HG03175 (cell line): ENCODE data around the gene NRXN3.
"Not testable (repeated sequence)": the region's sequence is repeated elsewhere in the genome, so short reads cannot be mapped to it uniquely, and the experiment has no call there.

Experiments
- ATAC-seq: cut with Tn5 transposase; IDR thresholded peaks from one replicate; pipeline ENCODE4 v1.9.1; 2021; ENCODE audit warnings: mild to moderate bottlenecking, moderate library complexity; ENCODE audit not compliant: unreplicated experiment

The NRXN3 gene

DNA sequence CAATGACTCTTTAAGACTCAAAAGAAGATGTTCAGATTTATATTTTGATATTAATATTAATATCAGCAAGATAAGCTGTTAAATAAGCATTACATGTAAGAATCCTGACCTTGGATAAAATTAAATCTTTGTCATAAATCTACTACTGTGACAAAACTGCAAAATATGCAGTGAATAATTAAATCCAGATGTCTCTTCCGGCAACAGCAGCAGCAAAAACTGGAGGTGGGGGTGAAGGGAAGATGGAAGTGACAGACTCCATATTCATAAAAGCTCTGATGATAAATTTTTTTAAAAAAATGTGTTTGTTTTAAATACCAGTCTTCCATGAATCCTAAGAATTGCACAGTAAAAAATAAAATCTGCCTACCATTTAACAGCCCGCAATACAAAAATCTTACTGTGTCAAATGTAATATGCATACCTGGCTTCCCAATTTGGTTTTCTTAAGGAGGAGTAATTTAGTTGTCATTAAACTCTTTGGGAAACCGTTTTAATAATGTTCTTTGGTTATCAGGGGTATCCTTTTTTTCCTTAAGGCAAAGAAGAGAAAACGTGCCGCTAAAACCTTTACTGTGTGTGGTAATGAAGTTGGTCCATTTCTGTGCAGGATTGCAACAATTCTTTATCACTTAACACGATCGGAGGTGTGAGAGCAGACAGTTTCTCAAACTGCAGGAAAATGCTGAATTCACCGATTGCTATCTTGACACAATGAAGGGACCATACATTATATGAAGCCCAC is 1562.9 kb downstream of the NRXN3 start:
- no peak for ATAC-seq

GRCh38 chr14:79734151-79734550 is 1564.0 kb downstream of the NRXN3 start:
- no peak for ATAC-seq

GRCh38 chr14:79734656-79735055 is 1564.5 kb downstream of the NRXN3 start:
- ATAC-seq: no peak

- no peak for ATAC-seq
Observed at GRCh38 chr14:79735121-79735520, 1564.9 kb downstream of the NRXN3 start.

GRCh38 chr14:79740066-79740601 is 1570.0 kb downstream of the NRXN3 start:
- no peak for ATAC-seq

- ATAC-seq: no peak
Observed at GRCh38 chr14:79742142-79742541, 1572.0 kb downstream of the NRXN3 start.

DNA sequence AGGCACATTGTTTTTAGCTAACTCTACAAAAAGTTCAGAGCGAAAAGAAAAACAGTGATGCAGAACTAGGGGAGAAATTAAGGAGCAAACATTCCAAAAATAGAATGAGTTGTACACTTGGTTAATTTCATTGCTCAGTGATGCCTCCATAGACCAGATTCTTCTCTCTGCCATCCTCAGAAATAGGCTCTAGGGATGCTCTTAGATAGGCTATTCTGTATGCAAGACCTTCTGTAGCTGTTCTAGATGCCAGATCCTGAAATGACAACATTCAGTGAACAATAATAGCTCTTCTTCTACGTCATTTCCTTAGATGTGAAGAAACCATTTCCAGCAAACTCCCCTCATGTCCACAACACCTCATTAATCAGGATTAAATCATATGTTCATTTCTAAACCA is 1574.9 kb downstream of the NRXN3 start:
- ATAC-seq: no peak

GRCh38 chr14:79749065-79749464 is 1578.9 kb downstream of the NRXN3 start:
- no peak for ATAC-seq

GRCh38 chr14:79758985-79759384 is 1588.8 kb downstream of the NRXN3 start:
- no peak for ATAC-seq

- no peak for ATAC-seq
Observed at GRCh38 chr14:79764323-79764722, 1594.2 kb downstream of the NRXN3 start.

GRCh38 chr14:79766511-79766910 is 1596.3 kb downstream of the NRXN3 start:
- no peak for ATAC-seq

DNA sequence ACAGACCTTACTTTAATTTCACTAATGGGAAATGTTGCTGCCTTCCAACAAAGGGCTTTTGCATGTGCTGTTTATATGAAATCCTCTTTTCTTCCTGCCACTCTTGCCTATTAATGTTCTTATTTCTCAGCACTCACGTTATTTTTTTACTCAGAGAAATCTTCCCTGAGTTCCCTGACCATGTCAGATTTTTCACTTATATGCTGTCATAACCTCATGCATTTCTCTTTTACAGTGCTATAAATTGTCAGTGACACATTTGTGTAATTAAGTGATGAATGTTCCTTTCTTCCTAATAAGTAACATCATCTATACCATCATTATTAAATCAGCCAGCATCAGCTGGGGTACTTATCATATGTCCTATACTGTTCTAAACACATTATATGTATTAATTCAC is 1597.1 kb downstream of the NRXN3 start:
- no peak for ATAC-seq

DNA sequence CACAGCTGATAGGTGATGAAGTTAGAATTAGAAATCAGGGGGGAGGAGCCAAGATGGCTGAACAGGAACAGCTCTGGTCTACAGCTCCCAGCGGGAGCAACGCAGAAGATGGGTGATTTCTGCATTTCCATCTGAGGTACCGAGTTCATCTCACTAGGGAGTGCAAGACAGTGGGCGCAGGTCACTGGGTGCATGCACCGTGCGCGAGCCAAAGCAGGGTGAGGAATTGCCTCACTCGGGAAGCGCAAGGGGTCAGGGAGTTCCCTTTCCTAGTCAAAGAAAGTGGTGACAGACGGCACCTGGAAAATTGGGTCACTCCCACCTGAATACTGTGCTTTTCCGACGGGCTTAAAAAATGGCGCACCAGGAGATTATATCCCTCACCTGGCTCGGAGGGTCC is 1597.5 kb downstream of the NRXN3 start:
- ATAC-seq: not testable (repeated sequence)

- no peak for ATAC-seq
Observed at GRCh38 chr14:79781882-79782281, 1611.7 kb downstream of the NRXN3 start.

GRCh38 chr14:79783041-79783440 is 1612.9 kb downstream of the NRXN3 start:
- no peak for ATAC-seq

DNA sequence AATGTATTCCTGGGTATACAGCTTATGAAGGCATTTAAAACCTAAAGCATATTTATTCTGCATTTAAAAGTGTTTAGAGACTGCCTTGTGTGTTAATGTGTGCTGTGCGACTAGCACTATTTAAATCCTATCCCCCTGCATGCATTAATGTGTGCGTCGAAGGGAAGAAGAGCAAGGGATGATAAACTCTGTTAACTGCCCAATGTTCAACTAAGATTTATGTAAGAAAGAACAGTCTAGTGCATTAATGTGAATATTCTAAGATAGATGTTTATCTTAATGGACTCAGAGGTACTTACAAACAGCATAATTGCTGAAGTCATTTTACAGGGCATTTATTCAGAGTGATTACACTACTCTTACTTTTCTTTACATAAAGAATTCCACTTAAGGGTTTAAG is 1616.3 kb downstream of the NRXN3 start:
- no peak for ATAC-seq

GRCh38 chr14:79788346-79788745 is 1618.2 kb downstream of the NRXN3 start:
- no peak for ATAC-seq

DNA sequence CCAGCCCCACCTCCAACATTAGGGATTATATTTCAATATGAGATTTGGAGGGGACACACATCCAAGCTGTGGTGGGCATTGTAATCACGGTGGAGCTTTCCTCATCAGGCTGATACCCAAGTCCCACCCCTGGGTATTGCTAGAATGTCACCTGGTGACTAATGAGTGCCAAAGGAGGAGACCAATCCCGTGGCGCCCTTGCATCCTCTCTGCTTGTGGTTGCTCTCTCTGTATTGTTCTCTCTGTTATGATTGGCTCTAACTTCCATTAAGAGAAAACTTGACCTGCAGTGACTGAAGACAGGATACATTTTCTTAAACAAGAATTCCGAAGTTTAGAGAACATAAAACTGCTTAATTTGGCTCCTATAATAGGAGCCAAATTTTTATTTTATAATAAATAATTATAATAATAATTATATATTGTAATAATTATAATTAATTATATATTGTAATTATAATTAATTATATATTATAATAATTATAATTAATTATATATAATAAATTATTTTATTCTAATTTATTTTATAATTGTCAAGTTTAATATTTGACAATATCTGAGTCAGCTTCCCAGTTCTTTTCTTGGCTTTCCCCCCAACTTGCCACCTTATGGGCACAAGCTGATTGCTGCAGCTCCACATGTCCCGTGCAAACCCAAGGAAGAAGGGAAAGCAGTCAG is 1621.0 kb downstream of the NRXN3 start:
- no peak for ATAC-seq

DNA sequence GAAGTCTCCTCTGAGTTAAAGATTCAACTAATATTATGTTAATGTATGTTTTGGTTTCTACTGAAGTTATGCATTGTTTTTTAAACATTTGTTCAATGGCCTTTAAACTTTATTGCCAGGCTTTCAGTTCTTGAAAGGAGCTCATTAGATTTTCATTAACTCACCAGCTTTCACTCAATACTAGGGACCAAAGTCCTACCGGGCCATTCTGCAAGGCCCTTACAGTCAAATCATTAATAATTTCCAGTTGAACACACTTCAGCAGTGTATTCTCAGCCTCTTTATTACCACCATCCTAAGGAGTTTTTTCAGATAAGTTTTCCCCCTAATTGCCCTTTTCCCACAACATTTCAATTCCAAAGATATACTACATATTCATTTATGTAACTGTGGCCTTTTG is 1631.9 kb downstream of the NRXN3 start:
- no peak for ATAC-seq

DNA sequence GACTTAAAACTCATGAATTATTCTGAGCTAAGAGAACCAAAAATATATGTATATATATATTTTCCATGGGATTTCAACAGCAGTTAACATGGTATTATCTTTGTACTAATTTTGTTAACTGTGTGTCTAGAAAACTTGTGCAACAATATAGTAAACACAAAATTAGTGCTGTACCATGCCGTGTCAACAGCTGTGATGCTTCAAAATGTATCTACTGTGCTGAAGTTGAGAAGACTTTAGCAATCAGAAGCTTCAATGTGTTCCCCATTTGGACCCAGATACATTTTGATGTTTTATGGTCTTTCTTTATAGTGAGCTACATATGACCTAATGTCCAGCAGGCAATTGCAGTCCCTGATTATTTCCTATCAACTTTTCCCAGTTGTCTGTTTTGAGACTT is 1635.5 kb downstream of the NRXN3 start:
- no peak for ATAC-seq

DNA sequence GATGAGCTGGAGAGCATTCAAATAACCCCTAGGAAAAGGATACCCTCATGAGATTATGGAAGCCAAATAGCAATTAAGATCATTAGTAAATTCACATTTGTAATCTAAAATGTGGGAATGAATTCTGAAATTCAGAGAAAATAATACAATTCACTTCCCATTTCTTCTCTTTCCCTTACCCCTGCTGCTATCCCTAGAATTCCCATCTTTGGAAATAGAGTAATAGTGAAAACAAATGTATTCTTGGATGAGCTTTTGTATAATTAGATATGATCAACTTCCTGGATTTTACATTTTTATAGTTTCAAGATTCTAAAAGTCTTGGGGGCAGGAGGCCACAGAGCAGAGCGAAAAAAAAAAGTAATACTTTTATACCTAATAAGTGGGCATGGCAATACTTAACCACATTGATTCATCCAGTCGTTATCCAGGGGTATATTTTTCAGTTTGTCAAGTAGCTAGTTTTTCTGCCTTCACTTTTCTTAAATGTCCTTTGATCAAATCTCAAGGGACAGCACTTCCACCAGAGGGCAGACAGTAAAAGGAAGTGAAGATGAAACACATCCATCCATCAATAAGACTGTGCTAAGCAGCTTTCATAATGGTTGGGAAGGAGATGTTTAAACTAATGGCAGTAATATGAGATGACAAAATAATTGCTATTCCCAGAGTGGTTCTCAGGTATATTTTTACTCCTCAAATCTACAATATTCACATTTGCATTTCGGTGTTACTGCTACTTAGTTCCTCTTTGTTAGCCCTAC is 1639.9 kb downstream of the NRXN3 start:
- no peak for ATAC-seq
